ENCODE results near the gene GLOD5.

GLOD5 gene

GRCh38 chrX:48721916-48722315 lies 39.6 kb upstream of the GLOD5 start:
- TF ChIP-seq SPI1 (IDR thresholded peaks at IDR 0.05; ENCODE audit: borderline replicate concordance, low read depth): no peak
- TF ChIP-seq REST (IDR thresholded peaks at IDR 0.05; ENCODE audit: insufficient replicate concordance, low read depth): no peak
- TF ChIP-seq POLR2AphosphoS5 (IDR thresholded peaks at IDR 0.05; ENCODE audit: low read depth): no peak
- no peak for TF ChIP-seq CTCF (IDR thresholded peaks at IDR 0.05; ENCODE audit: insufficient read depth, low read length)
- no peak for TF ChIP-seq GABPA (IDR thresholded peaks at IDR 0.05; ENCODE audit: low read depth)
- no peak for DNase-seq (ENCODE audit: low read depth in 1 of 2, low spot score in 1 of 2)
- Histone ChIP-seq H3K27me3 (ENCODE audit: insufficient read depth, poor library complexity, severe bottlenecking) (no peaks in the 10 kb centered on the region), H3K4me3 (replicated peaks; ENCODE audit: insufficient read depth, low read length) (no peak overlapping the region), H3K27ac (replicated peaks) (no peak overlapping the region)

GRCh38 chrX:48726596-48726995 lies 35.0 kb upstream of the GLOD5 start:
- Histone ChIP-seq H3K27me3 (ENCODE audit: insufficient read depth, poor library complexity, severe bottlenecking) (no peaks in the 10 kb centered on the region), H3K27ac (replicated peaks) (no peak overlapping the region), H3K4me3 (replicated peaks; ENCODE audit: insufficient read depth, low read length) (no peak overlapping the region)
- no peak for DNase-seq (ENCODE audit: low read depth in 1 of 2, low spot score in 1 of 2)
- TF ChIP-seq POLR2AphosphoS5 (IDR thresholded peaks at IDR 0.05; ENCODE audit: low read depth): no peak
- TF ChIP-seq CTCF (IDR thresholded peaks at IDR 0.05; ENCODE audit: insufficient read depth, low read length): no peak
- no peak for TF ChIP-seq SPI1 (IDR thresholded peaks at IDR 0.05; ENCODE audit: borderline replicate concordance, low read depth)
- no peak for TF ChIP-seq REST (IDR thresholded peaks at IDR 0.05; ENCODE audit: insufficient replicate concordance, low read depth)
- no peak for TF ChIP-seq GABPA (IDR thresholded peaks at IDR 0.05; ENCODE audit: low read depth)

GRCh38 chrX:48728653-48729052 lies 32.9 kb upstream of the GLOD5 start:
- TF ChIP-seq SPI1 (IDR thresholded peaks at IDR 0.05; ENCODE audit: borderline replicate concordance, low read depth): no peak
- no peak for TF ChIP-seq CTCF (IDR thresholded peaks at IDR 0.05; ENCODE audit: insufficient read depth, low read length)
- no peak for TF ChIP-seq POLR2AphosphoS5 (IDR thresholded peaks at IDR 0.05; ENCODE audit: low read depth)
- no peak for TF ChIP-seq REST (IDR thresholded peaks at IDR 0.05; ENCODE audit: insufficient replicate concordance, low read depth)
- TF ChIP-seq GABPA (IDR thresholded peaks at IDR 0.05; ENCODE audit: low read depth): no peak
- no peaks in the 10 kb centered on the region for H3K27me3 ChIP-seq (ENCODE audit: insufficient read depth, poor library complexity, severe bottlenecking)
- no peak overlapping the region for H3K27ac ChIP-seq (replicated peaks)
- H3K4me3 ChIP-seq (replicated peaks; ENCODE audit: insufficient read depth, low read length): no peak overlapping the region
- no peak for DNase-seq (ENCODE audit: low read depth in 1 of 2, low spot score in 1 of 2)

Data from HL-60 (cell line).